Measurements from ENCODE around the gene ZNF519.
"Not testable (repeated sequence)": the region's sequence is repeated elsewhere in the genome, so short reads cannot be mapped to it uniquely, and the experiment has no call there.

The ZNF519 gene

DNA sequence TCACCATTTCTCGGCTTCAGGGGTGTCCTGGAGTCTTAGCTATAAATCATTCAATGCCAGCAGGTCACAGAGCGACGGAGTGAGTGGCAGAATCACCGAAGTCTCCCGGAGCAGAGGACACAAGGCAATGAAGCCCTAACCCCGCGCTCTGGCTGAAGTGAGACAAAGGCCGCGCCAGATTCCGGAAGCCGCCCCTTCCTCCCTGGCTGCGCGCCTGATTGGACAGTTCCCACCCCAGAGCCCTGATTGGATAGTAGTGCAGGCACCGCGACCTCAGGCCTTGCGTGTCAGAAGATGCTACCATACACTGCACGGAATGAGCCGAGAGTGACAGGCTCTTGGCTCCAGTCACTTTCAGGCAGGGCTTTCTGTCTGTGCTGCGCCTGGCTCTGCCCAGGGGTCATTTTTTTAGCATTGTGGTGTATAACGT lies at the start of gene ZNF519:
ZNF519 (minus strand) TSS at position 165 of the 430 bp plus-strand sequence; CDS start at position 7, 158 bp downstream.
- peak; percentile 62 for DNase-seq (ENCODE audit: low spot score)

DNA sequence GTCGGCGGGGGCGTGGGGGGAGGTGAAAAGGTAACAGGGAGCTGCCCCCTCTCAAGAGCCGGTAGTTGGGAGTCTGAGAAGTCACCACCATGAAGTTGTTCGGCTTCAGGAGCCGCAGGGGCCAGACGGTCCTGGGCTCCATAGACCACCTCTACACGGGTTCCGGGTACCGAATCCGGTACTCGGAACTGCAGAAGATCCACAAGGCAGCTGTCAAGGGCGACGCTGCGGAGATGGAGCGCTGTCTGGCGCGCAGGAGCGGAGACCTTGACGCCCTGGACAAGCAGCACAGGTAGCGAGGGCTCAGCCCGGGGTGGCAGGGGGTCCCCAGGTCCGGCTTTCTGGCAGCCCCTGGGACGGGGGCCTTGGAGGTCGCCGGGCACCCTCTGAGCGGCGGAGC lies 47.1 kb upstream of the ZNF519 start:
- DNase-seq (ENCODE audit: low spot score) = no peak

DNA sequence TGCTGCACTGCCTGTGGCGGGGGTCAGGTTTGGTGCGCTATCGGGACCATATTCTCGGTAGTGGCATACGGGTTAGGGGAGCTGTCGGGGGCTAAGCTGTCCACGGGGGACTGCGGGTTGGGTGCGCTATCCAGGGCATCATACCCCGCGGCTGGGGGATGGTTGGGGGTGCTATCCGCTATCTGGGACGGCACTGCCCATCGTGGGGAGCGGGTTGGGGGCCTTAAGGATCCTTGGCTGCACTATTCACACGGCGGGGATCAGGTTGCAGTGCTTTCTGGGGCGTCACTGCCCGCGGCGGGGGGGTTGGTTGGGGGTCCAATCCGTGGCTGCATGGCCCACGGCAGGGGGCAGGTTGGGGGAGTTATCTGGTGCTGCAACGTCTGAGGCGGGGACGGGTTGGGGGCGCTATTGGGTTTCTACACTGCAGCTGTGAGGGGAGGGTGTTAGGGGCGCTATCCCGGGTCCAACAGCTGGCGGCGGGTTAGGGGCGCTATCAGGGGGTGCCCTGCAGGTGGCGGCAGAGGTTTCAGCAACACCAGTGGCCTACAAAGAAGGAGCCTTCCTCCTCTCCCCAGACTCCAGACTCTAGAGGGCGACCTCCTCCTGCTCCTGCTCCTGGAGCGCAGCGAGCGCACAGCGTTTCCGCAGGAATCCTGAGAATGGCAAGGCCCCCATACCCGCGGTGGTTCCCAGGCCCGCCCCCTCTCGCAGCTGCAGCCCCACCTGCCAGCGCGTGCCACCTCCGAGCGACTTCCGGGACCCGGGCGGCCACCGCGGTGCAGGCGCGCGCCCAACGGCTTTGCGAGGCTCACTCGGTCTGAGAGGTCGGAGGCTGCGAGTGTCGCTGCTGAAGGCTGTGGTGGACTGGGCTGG lies 46.3 kb upstream of the ZNF519 start:
- peak; percentile 13 for DNase-seq (ENCODE audit: low spot score)

DNA sequence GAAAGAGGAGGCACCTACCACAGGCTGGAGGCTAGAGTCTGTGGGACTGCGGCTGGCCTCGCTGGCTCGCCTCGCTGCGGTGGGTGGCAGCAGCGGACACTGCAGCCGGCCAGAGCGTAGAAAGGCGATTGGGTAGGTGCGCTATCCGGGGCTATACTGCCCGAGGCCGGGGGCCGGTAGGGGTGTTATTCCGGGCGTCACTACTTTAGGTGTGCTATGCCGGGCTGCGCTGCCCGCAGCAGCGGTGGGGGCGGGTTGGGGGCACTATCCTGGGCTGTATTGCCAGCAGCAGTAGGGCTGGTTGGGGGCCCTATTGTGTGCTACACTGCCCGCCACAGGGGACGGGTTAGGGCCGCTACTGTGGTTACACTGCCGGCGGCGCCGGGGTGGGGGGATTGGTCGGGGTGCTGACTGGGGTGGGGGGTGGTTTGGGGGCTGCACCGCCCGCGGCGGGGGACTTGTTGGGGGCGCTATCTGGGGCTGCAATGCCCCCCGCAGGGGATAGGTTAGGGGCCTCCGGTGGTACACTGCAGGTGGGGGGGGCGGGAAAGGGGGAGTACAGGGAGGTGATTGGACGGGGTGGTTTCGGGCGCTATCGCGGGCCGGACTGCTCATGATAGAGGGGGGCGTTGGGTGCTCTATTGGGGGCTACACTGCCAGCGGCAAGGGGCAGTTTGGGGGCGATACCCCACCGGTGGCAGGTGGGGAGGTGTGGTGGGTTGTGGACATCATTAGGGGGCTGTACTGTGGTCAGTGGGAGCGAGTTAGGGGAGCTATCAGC lies 45.5 kb upstream of the ZNF519 start:
- not testable (repeated sequence) for DNase-seq (ENCODE audit: low spot score)

DNA sequence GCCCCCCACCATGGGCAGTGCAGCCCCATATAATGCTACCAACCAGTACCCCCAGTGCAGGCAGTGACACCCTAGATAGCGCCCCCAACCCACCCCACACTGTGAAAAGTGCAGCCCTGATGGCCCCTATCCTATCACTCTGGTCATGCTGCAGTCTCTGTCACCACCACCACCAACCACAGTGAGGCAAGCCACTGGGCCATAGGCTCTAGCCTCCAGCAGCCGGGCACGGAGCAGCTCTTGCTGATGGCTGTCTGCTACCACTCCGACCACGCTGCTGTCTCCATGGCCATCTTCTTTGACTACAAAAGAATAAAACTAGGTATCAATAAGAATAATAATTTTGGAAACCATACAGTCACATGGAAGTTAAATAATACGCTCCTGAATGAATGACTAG lies 43.2 kb upstream of the ZNF519 start:
- not testable (repeated sequence) for DNase-seq (ENCODE audit: low spot score)

DNA sequence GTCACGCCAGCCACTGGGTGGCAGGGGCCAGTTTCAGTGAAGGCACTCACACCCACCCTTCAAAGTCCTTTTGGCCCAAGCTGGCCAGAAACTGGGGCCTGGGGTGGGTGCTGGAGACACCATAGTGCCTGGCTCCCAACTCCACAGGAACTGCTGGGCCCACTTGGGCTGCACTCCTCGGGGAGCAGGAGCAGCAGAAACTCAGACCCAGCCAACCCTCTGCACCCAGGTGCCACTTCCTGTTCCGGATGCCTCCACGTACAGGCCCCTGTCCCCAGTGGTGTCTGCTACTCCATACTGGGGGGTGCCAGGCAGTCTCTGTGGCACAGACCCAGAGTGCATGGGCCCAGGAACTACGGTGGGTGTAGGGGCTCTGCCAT lies 42.5 kb upstream of the ZNF519 start:
- DNase-seq (ENCODE audit: low spot score) = no peak

DNA sequence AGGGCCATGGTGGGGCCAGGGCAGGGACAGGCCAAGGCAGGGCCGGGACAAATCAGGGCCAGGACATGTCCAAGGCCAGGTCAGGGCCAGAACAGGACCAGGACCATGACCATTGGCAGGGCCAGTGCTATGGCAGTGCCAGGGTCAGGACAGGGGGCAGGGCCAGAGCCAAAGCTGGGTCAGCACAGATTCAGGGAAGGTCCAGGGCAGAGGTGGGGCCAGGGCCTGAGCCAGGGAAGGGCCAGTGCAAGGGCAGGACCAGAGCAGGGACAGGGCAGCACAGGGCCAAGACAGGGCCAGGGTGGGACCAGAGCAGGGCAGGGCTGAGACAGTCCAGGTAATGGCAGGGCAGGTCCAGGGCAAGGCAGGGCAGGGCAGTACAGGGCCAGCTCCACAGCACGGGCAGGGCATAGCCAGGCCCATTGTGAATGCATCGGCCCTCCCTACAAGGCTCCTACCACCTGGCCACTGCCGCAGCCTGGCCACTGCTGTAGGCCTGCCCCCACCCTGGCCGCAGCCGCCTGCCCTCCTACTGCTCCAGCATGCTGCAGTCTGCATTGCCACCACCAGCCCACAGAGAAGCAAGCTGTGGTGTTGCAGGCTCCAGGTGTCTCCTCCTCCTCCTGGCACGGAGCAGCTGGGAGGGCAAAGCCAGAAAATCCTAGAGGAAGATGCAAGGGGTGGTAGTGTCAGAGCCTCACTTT lies 41.9 kb upstream of the ZNF519 start:
- not testable (repeated sequence) for DNase-seq (ENCODE audit: low spot score)

DNA sequence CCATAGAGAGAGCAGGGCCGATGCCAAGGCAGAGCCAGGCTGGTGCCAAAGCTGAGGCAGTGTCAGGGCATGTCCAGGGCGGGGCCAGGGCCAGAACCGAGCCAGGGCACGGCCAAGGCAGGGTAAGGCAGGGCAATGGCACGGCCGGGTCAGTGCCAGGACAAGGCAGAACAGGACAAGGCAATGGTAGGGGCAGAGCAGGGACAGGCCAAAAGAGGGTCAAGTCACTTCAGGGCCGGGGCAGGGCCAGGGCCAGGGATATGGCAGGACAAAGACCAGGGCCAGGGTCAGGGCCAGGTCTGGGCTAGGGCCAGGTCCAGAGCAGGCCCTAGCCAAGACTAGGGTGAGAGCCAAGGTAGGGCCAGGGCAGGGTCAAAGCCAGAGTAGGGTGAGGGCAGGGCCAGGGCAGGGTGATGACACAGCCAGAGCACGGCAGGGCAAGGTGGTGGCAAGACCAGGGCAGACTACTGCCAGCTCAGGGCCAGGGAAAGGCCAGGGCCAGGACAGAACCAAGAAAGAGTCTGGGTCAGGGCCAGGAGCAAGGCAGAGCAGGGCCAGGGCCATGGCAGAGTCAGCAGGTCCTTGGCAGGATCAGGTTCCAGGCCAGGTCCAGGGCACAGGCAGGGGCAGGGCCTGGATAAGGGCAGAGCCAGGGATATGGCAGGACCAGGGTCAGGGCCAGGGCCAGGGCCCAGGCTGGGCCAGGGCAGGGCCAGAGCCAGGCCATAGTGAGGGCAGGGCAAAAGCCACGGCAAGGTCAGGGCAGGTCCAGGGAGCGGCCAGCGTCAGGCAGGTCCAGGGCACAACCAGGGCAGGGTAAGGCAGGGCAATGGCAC lies 41.1 kb upstream of the ZNF519 start:
- DNase-seq (ENCODE audit: low spot score) = not testable (repeated sequence)

DNA sequence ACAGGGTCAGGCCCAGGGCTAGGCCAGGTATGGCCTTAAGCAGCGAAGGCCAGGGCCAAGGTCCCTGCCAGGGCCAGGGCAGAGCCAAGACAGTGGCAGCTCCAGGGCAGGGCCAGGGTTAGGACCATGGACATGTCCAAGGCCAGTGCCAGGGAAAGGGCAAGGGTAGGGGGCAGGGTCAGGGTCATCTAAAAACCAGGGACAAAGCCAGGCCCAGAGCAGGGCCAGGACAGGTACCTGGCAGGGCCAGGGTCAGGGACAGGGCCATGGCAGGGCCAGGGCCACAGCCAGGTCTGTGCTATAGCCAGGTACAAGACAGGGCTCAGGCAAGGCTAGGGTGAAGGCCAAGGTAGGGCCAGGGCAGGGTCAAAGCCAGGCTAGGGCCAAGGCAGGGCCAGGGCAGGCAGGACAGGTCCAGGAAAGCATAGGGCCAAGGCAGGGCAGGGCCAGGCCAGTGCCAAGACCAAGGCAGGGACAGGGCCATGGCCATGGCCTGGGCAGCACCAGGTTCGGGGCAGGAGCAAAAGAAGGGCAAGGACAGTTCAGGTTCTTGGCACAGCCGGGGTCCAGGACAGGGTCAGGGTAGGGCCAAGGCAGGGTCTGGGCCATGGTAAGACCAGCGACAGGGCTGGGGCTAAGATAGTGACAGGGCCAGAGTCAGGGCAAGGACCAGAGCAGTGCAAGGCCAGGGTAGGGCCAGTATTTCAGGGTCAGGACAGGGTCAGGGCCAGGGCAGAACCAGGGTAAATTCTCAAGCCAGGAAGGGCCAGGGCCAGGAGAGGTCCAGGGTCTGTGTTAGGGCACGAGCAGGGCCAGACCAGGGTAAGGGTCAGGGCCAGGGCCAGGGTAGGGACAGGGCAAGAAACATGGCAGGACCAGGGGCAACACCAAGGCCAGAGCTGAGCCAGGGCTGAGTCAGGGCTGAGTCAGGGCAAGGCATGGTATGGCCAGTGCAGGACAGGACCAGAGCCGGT lies 40.2 kb upstream of the ZNF519 start:
- not testable (repeated sequence) for DNase-seq (ENCODE audit: low spot score)

DNA sequence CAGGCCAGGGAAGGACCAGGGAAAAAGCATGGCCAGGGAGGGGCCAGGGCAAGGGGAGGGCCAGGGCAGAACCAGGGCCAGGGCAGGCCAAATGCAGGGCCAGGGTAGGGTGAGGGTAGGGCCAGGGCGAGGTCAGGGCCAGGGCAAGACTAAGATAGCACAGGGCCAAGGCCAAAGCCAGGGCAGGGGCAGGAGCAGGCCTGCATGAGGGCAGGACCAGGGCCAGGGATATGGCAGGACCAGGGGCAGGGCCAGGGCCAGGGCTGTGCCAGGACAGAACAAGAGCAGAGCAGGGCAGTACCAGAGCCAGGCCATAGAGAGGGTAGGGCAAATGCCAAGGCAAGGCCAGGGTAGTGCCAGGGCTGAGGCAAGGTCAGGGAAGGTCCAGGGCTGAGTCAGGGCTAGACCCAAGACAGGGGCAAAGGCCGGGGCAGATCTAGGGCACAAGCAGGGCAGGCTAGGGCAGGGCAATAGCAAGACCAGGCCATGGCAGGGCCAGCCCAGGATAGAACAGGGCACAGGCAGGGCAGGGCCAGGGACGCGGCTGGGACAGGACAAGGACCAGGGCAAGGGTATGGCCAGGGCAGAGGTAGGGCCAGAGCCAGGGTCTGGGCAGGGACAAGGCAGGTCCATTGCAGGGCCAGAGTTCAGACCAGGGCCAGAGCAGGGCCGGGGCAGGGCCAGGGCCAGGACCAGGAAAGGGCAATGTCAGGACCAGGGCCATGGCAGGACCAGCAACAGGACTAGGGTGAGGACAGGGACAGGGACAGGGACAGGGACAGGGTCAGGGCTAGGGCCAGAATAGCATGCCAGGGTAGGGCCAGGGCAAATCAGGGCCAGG lies 39.3 kb upstream of the ZNF519 start:
- not testable (repeated sequence) for DNase-seq (ENCODE audit: low spot score)

DNA sequence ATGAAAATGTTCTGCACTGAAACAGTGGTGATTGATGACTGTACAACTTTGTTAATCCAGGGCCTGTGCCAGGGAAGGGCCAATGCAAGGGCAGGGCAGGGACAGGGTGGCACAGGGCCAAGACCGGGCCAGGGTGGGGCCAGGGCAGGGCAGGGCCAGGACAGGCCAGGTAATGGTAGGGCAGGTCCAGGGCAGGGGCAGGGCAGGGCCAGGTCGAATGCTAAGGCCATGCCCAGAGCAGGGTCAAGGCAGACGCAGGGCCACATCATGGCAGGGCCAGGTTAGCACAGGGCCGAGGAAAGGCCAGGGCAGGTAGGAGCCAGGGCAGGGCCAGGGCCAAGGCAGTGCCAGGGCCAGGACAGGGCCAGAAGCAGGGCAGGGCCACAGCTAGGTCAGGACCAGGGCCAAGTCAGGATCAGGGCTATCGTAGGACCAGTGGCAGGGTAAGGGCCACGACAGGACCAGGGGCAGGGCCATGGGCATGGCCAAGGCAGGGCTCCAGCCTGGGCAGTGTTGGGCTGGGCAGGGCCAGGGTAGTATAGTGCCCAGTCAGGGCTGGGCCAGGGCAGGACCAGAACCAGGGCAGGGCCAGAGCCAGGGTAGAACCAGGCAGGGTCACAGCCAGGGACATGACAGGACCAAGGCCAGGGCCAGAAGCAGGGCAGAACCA lies 38.3 kb upstream of the ZNF519 start:
- not testable (repeated sequence) for DNase-seq (ENCODE audit: low spot score)

DNA sequence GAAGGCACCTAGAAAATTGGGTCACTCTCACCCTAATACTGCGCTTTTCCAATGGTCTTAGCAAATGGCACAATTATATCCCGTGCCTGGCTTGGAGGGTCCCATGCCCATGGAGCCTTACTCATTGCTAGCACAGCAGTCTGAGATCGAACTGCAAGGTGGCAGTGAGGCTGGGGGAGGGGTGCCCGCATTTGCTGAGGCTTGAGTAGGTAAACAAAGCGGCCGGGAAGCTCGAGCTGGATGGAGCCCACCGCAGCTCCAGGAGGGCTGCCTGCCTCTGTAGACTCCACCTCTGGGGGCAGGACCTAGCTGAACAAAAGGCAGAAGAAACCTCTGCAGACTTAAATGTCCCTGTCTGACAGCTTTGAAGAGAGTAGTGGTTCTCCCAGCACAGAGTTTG lies 30.7 kb upstream of the ZNF519 start:
- DNase-seq (ENCODE audit: low spot score) = not testable (repeated sequence)

DNA sequence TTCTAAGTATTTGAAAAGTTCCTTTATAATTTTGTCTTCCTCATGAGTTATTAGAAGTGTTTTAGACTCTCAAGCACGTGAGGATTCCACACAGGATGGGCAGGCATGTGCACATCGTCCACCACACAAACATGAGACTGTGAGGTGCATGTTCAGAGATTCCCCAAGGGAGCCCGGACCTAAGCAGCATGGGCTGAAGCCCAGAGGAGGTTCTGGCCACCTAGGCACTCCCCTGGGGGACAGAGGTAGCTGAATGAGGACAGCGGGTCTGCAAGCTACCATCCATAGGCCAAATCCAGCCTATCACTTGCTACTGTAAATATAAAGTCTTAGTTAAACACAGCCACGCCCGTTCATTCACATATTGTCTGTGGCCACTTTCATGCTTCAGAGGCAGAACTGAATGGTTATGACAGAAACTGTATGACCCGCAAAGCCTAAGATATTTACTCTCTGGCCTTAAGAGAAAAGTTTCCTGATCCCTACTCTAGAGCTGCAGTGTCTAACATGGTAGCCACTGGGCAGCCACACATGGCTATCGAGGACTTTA lies 19.4 kb upstream of the ZNF519 start:
- DNase-seq (ENCODE audit: low spot score) = not testable (repeated sequence)

DNA sequence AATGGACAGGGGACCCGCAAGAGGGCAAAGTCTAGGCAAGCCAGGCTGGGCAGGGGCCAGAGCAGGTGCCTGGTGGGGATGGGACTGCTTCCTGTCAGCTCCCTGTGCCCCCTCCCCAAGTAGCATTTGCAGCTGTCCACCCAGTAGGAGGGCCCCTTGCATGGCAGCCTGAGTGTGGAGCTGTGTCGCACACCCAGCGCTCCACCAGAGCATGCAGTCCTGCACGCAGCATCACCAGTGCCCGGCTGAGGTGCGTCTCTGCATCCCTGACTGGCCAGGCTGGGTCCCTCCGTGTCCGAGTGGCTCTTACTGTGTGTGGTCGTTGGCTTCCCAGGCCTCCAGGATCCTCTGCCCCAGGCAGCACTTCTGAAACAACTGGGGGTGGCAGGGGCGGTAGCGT lies 18.5 kb upstream of the ZNF519 start:
- DNase-seq (ENCODE audit: low spot score) = not testable (repeated sequence)

DNA sequence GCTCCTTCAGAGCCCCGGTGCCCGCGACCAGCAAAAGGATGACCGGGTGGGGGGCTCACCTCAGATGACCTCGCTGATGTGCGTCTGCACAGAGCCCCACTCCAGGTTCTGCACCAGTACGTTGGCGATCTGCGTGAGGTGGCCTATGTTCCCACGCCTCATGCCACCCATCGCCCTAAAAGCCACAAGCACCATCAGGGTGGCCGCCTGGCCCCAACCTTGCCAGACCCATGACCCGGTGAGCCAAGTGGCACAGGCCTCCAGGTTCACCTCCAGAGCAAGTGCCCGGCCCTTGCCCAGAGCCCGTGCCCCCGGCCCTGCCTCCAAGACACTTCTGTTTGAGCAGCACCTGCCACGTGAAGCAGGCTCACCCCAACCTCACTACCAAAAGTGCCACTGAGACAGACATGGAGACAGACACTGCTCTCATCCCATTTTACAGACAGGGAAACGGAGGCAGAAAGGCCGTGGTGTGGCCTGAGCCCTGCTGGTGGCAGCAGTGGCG lies 17.7 kb upstream of the ZNF519 start:
- not testable (repeated sequence) for DNase-seq (ENCODE audit: low spot score)

DNA sequence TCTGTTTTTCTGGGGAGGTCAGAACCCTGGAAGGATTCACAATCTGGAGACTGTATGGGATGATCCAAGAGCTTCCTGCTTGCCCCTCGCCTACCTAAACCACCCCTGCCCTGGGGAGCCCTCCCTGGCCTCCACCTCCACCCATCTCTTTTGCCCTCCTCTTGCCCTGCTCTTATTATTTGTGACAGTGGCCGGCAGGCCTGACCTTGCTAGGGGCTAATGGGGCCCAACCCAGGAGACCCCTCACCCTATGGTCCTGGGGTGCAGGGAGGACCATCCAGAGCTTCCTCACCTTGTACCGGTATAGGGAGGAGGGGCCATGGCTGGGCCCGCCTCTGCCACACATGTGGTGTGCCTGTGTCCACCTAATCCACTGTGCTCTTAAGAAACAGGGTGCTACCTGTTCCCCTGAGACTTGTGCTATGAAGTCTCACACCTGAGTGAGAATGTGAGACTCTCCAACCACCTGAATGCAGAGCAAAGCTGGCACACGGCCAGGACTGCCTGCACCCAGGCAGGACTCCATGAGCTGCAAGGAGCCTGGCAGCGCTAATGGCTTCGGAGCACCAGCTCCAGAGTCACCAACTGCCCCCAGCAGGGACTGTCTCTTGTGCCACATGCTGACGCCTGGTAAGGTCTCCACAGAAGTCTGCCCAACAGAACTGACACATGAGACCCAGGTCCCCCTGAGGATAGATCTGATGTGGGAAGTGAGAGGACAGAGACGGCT lies 17.1 kb upstream of the ZNF519 start:
- DNase-seq (ENCODE audit: low spot score) = not testable (repeated sequence)
